Measurements from ENCODE around the gene AKR1C1.
"Not testable (repeated sequence)": the region's sequence is repeated elsewhere in the genome, so short reads cannot be mapped to it uniquely, and the experiment has no call there.

Gene AKR1C1

DNA sequence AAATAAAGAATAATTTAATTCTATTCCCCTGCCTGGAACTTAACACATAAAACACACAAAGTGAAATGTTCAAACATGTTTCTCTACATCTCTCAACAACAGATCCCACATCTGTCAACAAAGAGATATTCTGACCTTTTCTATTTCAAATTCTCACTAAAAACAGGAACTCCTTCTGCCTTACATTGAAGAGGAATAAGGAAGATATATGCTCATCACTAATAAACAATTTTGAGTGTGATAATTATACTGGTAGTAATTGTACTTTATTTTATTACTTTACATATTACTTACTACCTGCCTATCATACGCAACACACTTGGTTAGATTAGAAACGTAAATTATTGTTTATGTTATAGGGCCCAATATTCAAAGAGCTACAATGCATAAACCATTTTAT lies 27.0 kb downstream of the AKR1C1 start:
- H3K9me3 ChIP-seq (ENCODE audit: low read length) = no peaks in the 10 kb centered on the region
- H2AFZ ChIP-seq (ENCODE audit: low read length) = no peak overlapping the region
- H3K27ac ChIP-seq (ENCODE audit: low read depth, low read length, poor library complexity, severe bottlenecking) = no peak overlapping the region
- H3K36me3 ChIP-seq (ENCODE audit: insufficient read depth, low read length) = no peaks in the 10 kb centered on the region
- no peak overlapping the region for H3K9ac ChIP-seq (ENCODE audit: low read length)
- TF ChIP-seq, protein P1, sequence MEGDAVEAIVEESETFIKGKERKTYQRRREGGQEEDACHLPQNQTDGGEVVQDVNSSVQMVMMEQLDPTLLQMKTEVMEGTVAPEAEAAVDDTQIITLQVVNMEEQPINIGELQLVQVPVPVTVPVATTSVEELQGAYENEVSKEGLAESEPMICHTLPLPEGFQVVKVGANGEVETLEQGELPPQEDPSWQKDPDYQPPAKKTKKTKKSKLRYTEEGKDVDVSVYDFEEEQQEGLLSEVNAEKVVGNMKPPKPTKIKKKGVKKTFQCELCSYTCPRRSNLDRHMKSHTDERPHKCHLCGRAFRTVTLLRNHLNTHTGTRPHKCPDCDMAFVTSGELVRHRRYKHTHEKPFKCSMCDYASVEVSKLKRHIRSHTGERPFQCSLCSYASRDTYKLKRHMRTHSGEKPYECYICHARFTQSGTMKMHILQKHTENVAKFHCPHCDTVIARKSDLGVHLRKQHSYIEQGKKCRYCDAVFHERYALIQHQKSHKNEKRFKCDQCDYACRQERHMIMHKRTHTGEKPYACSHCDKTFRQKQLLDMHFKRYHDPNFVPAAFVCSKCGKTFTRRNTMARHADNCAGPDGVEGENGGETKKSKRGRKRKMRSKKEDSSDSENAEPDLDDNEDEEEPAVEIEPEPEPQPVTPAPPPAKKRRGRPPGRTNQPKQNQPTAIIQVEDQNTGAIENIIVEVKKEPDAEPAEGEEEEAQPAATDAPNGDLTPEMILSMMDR (IDR thresholded peaks at IDR 0.05; ENCODE audit: low read length) = no peak
- TF ChIP-seq EZH2 (IDR thresholded peaks at IDR 0.05; ENCODE audit: borderline replicate concordance, low read length) = no peak
- no peaks in the 10 kb centered on the region for H3K27me3 ChIP-seq (ENCODE audit: insufficient read depth, low read length)
- H3K4me1 ChIP-seq (ENCODE audit: insufficient read depth, low read length, severe bottlenecking) = no peaks in the 10 kb centered on the region
- H3F3A ChIP-seq (ENCODE audit: insufficient read depth, low read length) = no peaks in the 10 kb centered on the region
- H3K4me3 ChIP-seq (ENCODE audit: low read depth, low read length, poor library complexity, severe bottlenecking) = no peak overlapping the region
- H4K20me1 ChIP-seq (ENCODE audit: insufficient read depth, low read length) = no peaks in the 10 kb centered on the region
- no peaks in the 10 kb centered on the region for H3K79me2 ChIP-seq (ENCODE audit: insufficient read depth, low read length)
- H3K9me2 ChIP-seq (ENCODE audit: low read depth, low read length) = no peaks in the 10 kb centered on the region
- H3K4me2 ChIP-seq (ENCODE audit: low read length) = no peak overlapping the region

DNA sequence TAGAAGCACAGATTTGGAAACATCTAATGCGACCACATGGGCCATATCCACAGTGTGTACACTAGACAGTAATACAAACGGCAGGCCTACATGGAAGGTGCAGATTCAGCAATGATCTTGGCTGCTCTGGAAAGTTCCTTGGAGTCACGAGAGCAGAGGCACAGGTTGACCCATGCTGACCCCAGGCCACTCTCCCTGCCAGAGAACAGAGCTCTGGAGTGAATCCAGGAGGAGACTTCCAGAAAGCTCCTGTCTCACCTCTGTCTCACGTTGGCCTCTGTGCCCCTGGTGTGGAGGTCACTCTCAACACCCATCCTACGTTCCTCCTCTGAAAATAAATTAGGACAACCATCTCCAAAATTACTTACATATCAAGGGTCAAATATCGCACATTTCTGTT lies 28.2 kb downstream of the AKR1C1 start:
- not testable (repeated sequence) for H3K4me2 ChIP-seq (ENCODE audit: low read length); H3K9me2 ChIP-seq (ENCODE audit: low read depth, low read length); H3K4me3 ChIP-seq (ENCODE audit: low read depth, low read length, poor library complexity, severe bottlenecking); H3K4me1 ChIP-seq (ENCODE audit: insufficient read depth, low read length, severe bottlenecking); H4K20me1 ChIP-seq (ENCODE audit: insufficient read depth, low read length); H2AFZ ChIP-seq (ENCODE audit: low read length); H3K79me2 ChIP-seq (ENCODE audit: insufficient read depth, low read length); H3K9ac ChIP-seq (ENCODE audit: low read length); H3K27me3 ChIP-seq (ENCODE audit: insufficient read depth, low read length); H3K36me3 ChIP-seq (ENCODE audit: insufficient read depth, low read length); H3K9me3 ChIP-seq (ENCODE audit: low read length); H3F3A ChIP-seq (ENCODE audit: insufficient read depth, low read length); H3K27ac ChIP-seq (ENCODE audit: low read depth, low read length, poor library complexity, severe bottlenecking)

DNA sequence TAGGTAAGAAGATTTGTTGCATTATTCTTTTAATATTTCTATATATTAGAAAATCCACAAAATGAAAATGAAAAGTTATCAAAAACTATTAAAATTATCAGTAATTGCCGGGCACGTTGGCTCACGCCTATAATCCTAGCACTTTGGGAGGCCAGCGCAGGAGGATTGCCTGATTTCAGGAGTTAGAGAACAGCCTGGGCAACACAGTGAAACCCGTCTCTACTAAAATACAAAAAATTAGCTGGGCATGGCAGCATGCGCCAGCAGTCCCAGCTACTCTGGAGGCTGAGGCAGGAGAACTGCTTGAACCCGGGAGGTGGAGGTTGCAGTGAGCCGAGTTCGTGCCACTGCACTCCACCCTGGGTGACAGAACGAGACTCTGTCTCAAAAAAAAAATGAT lies 29.3 kb downstream of the AKR1C1 start:
- H3K9ac ChIP-seq (ENCODE audit: low read length) = not testable (repeated sequence)

DNA sequence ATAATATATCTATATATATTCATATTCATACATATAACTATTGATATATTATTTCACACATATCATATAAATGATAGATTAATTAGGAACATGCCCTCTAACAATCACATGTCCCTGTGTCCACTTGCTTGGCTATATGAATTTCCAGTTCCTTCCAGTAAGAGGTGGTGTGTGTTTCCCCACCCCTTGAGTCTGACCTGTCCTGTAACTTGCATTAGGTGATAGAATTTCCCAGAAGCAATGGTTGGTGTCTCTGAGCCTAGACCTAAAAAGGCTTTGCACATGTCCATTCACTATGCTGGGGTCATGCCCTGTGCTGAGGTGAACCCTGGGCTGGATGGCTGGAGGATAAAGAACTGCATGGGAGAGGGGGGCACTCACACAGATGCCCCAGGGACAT lies 31.0 kb downstream of the AKR1C1 start:
- H3K4me3 ChIP-seq (ENCODE audit: low read depth, low read length, poor library complexity, severe bottlenecking); H2AFZ ChIP-seq (ENCODE audit: low read length); H3K79me2 ChIP-seq (ENCODE audit: insufficient read depth, low read length); H3K27ac ChIP-seq (ENCODE audit: low read depth, low read length, poor library complexity, severe bottlenecking); H3K9me2 ChIP-seq (ENCODE audit: low read depth, low read length); H3K4me2 ChIP-seq (ENCODE audit: low read length); H4K20me1 ChIP-seq (ENCODE audit: insufficient read depth, low read length); H3K9me3 ChIP-seq (ENCODE audit: low read length); H3F3A ChIP-seq (ENCODE audit: insufficient read depth, low read length); H3K4me1 ChIP-seq (ENCODE audit: insufficient read depth, low read length, severe bottlenecking); H3K36me3 ChIP-seq (ENCODE audit: insufficient read depth, low read length); H3K27me3 ChIP-seq (ENCODE audit: insufficient read depth, low read length); H3K9ac ChIP-seq (ENCODE audit: low read length): not testable (repeated sequence)

More for the DNA sequence above, 29.3 kb downstream of the AKR1C1 start:
- not testable (repeated sequence) for H3K27me3 ChIP-seq (ENCODE audit: insufficient read depth, low read length); H3K4me1 ChIP-seq (ENCODE audit: insufficient read depth, low read length, severe bottlenecking); H3F3A ChIP-seq (ENCODE audit: insufficient read depth, low read length); H3K36me3 ChIP-seq (ENCODE audit: insufficient read depth, low read length); H4K20me1 ChIP-seq (ENCODE audit: insufficient read depth, low read length); H3K79me2 ChIP-seq (ENCODE audit: insufficient read depth, low read length); H3K9me2 ChIP-seq (ENCODE audit: low read depth, low read length); H2AFZ ChIP-seq (ENCODE audit: low read length); H3K27ac ChIP-seq (ENCODE audit: low read depth, low read length, poor library complexity, severe bottlenecking); H3K9me3 ChIP-seq (ENCODE audit: low read length); H3K4me2 ChIP-seq (ENCODE audit: low read length); H3K4me3 ChIP-seq (ENCODE audit: low read depth, low read length, poor library complexity, severe bottlenecking)

DNA sequence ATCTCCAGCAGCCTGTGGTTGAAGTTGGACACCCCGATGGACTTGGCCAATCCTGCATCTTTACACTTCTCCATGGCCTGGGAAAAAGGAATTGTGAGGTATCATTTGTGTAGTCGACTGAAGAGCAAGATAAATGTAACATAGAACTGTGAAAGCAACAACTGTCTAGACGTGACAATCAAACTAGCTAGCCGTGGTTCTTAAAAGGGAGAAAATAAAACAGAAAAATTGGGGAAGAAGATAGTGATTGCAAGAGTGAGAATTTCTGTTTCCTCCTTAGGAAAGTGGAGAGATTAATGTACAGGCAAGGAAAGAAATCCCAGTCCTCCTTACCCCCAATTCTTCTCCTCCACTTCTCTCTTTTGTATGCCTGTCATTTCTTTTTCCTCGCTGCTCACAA lies 35.5 kb downstream of the AKR1C1 start:
- Histone ChIP-seq H3K9ac (ENCODE audit: low read length) (no peak overlapping the region), H3K4me1 (ENCODE audit: insufficient read depth, low read length, severe bottlenecking) (no peaks in the 10 kb centered on the region), H4K20me1 (ENCODE audit: insufficient read depth, low read length) (no peaks in the 10 kb centered on the region), H2AFZ (ENCODE audit: low read length) (no peak overlapping the region), H3K9me2 (ENCODE audit: low read depth, low read length) (no peaks in the 10 kb centered on the region), H3F3A (ENCODE audit: insufficient read depth, low read length) (no peaks in the 10 kb centered on the region), H3K9me3 (ENCODE audit: low read length) (no peaks in the 10 kb centered on the region), H3K36me3 (ENCODE audit: insufficient read depth, low read length) (no peaks in the 10 kb centered on the region), H3K27ac (ENCODE audit: low read depth, low read length, poor library complexity, severe bottlenecking) (no peak overlapping the region), H3K4me2 (ENCODE audit: low read length) (no peak overlapping the region), H3K27me3 (ENCODE audit: insufficient read depth, low read length) (no peaks in the 10 kb centered on the region), H3K4me3 (ENCODE audit: low read depth, low read length, poor library complexity, severe bottlenecking) (no peak overlapping the region), H3K79me2 (ENCODE audit: insufficient read depth, low read length) (no peaks in the 10 kb centered on the region)
- TF ChIP-seq, protein P1 (IDR thresholded peaks at IDR 0.05; ENCODE audit: low read length) = no peak
- TF ChIP-seq EZH2 (IDR thresholded peaks at IDR 0.05; ENCODE audit: borderline replicate concordance, low read length) = no peak

Data from OCI-LY1 (cell line).